SHP77 (cell line): ENCODE measurements around the gene HDAC9.
"Not testable (repeated sequence)": the region's sequence is repeated elsewhere in the genome, so short reads cannot be mapped to it uniquely, and the experiment has no call there.

Experiments used
- DNase-seq, 2 experiments: peaks; one replicate each; lab custom pipeline; 2025; lab: John Stamatoyannopoulos, UW

The HDAC9 gene

DNA sequence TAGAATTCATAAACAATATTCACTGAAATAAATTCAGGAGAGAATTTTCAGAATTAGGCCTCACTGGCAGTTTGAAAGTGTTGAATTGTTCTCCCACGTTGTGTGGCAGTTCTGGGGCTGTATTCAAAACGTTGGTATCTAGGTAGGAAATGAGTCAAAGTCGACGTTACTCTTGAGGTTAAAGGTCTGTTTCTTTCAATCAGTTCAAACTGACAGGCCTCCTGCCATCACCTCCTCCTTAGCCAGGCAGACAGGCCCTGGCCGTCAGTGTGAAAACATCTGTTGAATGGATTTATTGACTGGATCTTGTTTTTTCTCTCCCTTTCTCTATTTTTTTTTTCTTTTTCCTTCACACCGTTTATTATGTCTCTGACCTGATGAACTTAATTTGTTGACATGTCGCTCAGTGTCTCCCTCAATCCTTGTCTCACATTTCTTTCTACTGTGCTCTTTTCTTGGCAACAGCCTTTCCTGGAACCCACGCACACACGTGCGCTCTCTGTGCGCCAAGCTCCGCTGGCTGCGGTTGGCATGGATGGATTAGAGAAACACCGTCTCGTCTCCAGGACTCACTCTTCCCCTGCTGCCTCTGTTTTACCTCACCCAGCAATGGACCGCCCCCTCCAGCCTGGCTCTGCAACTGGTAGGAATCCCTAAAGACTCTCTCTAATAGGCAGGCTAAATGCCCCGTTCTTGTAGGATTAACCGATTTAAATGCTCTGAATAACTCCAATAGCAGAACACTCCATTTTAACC is 231.7 kb downstream of the HDAC9 start:
- DNase-seq: no peak

DNA sequence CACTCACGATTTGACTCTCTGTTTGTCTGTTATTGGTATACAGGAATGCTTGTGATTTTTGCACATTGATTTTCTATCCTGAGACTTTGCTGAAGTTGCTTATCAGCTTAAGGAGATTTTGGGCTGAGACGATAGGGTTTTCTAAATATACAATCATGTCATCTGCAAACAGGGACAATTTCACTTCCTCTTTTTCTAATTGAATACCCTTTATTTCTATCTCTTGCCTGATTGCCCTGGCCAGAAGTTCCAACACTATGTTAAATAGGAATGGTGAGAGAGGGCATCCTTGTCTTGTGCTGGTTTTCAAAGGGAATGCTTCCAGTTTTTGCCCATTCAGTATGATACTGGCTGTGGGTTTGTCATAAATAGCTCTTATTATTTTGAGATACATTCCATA is 240.5 kb downstream of the HDAC9 start:
- DNase-seq: not testable (repeated sequence)

DNA sequence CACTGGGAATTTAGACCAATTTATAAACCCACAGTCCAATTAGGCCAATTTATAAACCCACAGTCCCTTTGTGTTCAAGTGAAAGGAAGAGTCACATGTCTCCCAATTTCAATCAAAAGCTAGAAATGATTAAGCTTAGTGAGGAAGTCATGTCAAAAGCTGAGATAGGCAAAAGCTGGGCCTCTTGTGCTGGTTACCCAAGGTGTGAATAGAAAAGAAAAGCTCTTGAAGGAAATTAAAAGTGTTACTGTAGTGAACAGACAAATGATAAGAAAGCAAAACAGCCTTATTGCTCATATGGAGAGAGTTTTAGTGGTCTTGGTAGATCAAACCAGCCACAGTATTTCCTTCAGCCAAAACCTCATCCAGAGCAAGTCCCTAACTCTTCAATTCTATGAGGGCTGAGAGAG is 245.0 kb downstream of the HDAC9 start:
- DNase-seq: no peak

DNA sequence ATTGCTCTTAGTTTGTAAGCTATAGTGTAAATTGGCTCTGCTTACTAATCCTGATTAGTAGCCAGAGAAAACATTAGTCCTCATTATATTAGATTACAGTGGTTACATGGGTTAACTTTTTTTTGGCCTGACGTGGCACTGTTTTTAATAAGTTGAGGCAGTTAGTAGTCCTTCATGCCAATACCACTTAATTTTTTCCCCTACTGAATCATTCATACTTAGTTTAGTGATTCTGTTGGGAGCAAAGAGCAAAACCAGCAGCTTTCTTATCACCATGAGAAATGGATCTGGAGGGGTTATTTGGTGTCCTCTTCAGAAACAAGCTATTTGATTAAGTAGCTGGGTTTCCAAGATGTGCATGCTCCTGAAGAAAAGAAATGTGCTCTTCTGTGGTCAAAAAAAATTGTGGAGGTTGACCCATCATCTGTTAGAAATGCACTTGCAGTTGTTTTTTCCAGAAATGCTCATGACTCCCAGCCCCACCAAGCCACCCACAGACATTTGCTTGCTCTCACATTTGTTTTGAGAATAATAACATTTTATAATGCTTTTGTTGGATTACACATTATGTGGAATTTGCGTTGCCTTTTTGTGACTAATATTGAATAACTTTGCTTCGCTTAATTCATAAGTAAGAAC is 258.5 kb downstream of the HDAC9 start:
- DNase-seq: no peak

DNA sequence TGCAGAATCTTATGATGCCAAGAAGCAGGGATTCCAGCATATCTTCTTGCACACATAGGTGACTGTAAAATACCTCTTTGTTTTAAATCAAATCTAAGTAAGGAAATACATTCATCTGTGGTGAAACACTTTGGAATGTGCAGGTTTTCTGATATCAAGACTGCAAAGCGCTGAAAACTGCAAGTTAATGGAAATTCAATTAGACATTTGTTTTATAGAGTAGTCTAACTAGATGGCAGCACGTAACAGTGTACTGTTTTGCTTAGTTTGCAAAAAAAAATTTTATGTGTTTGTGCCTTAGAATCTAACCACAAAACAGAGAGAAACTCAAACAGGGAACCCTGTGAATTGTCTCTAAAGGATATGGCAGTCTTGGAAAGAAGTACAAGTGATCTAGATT is 259.2 kb downstream of the HDAC9 start:
- no peak for DNase-seq

DNA sequence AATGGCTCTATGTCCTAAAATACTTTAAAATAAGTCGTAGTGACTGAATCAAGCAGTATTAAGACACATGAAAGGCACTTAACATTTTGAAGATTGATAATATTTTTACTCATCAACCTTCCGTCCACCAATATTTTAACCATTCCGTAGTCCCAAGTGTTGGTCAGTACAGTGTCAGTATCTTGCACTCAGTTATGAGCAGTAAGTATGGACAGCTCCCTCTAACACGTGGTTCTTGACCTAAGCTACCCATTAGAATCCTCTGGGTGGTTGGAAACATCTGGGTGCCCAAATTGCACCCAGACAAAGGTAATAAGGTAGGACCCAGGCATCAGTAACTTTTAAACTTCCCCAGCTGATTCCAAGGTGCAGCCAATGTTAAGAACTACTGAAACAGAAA is 260.2 kb downstream of the HDAC9 start:
- DNase-seq: no peak

DNA sequence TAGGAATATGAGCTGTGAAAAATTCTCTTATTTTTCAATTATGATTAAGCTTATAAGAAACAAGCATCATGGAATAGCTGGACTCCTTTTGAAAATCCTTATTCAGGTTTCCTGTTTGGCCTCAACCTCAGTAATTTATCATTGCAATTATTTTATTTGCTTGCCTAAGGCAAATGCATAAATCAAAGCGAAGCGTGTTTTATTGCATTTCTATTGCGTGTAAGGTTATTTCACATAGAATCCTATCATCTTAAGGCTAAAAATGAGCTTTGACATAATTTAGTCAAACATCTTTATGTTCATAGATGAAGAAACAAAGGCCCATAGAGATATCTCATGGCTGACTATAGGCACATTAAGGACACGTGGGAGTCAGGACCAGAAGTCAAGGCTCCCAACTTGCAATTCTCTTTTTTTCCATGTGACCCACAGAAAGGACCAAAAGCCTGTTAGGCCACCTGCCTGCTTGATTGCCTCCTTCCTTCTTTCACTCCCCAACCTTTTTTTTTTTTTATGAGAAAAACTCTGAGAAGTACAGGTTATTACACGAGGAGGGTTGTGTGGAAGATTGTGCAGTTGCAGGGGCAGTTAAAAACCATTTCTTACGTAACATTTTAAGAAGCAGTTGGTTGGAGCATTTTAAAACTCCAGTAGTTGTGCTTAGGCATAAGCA is 261.0 kb downstream of the HDAC9 start:
- no peak for DNase-seq

DNA sequence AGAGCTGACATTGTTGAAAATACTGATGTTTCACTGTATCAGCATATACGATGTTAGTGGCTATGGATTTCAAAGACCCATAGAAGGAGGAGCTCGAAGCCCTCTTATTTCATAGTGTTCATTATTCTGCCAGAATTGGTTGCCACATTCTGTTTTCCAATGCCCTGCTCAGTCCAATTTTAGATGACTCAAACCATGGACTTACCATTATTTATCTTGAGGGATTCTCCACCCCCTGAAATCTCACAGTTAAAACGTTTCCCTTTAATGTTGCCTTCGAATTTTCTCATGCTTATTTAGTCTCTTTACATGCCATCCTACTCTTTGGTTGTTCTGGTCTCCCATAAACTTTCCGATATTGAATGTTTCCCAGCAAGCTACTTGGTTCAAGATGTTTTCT is 264.5 kb downstream of the HDAC9 start:
- no peak for DNase-seq

DNA sequence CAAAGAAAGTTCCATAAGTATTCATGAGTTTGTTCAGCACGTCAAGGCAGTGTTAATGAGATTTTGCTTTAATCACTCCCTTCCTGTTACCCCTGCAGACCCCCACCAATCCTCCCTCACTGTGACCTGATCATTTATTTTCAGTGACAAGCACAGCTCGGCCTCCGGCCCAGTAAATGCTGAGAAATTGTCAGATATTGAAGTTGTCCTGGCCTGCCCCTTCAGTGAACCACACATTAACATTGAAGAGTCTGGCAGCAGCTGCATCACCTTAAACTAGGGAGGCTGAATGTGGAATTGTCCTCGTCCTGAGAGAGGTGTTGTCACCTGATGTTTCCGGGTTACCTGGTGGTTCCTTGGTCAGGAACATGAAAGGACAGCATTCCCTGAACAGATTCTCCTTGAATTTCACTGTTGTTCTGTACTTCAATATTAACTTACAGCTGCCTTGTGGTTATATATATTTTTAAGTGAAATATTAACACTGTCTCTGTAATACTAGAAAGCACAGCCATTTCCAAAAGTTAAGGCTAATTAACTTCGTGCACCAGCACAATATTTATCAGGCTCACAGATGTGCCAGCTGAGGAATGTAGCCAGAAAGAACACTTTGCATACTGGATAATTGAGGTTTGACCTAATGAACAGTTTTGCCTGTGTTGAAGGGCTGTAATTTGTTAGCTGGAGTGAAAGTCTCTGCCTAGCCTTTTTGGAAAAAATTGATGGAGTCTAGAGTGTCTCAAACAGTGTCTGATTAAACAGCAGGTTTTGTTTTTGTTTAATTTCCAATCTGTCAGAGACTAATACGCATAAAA is 265.3 kb downstream of the HDAC9 start:
- DNase-seq: no peak

DNA sequence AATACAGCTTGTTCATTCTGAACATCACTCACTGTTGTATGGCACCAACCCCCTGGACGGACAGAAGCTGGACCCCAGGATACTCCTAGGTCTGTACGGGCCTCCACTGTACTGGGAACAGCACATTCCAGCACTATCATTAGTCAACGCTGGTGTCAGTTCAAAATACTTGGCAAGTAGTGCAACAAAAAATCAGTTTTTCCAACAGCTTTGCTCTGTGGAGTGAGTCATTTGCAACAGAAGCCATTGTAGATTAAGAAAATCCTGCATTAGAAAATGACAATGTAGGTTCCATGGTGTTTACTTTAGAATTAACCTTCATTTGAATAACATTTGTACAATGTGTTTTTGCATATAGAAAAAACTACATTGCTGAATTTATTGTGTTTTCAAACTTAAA is 266.6 kb downstream of the HDAC9 start:
- DNase-seq: no peak

DNA sequence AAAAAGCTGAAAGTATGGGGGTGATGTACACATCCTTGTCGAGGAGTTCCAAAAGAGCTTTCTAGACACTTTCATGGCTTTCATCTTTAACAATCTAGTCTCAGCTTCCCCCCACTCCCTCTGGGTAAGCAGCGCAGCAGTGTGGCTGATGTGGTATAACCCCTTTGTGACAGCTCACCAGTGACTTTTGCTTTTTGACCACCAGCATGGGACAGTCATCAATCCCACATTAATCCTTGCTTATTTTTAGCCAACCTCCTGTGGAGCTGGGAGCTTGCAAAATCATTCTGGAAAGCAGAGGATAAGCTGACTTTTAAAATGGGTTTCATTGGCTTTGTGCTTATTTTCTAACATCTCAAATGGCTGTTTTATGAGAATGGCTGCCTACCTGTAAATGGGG is 272.7 kb downstream of the HDAC9 start:
- DNase-seq: no peak

DNA sequence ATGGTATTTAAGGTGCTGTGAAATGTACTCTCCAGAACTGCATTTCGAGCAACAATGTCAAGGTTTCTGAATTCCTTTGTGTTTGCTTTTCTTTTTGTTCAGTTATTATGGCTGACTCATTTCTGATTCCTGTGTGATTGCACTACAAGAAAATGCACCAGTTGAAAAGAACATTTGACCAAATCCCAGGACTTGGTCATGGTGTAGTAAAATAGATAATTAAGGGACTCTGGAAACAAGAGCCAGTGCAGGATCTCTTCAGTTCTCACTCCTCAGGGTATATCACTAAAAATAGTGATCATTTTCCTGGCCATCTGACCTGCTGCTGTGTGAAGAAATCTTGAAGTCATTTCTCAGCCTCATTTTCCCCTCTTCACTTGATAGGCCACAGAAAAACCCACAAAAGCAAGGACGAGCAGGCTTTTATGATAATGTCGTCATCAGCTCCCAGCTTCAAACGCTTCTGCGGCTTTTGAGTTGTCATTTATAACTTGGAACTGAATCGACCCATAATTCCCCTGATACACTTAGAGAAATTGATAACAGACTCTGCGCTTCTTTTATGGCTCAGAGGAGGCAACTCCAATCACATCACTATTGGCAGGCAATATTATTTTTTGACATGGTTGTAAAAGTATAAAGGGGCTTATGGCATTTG is 274.7 kb downstream of the HDAC9 start:
- DNase-seq: no peak

DNA sequence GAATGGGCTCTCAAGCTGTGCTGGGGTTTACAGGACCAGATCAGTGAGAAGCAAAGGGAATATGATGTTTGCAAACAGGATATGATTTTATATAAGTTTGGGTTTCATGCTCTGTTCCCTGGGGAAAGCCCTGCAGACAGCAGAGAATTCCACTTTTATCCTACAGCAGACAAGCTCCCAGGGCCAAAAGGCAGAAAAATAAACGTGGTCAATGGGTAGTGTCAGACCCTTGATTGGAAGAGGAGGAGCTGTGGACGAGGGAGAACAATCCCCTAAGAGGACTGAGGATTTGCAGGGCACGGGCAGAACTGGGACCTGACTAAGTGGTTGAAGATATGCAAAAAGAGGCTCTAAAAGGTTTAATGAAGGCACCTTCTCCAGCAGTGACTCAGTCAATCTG is 275.3 kb downstream of the HDAC9 start:
- no peak for DNase-seq

DNA sequence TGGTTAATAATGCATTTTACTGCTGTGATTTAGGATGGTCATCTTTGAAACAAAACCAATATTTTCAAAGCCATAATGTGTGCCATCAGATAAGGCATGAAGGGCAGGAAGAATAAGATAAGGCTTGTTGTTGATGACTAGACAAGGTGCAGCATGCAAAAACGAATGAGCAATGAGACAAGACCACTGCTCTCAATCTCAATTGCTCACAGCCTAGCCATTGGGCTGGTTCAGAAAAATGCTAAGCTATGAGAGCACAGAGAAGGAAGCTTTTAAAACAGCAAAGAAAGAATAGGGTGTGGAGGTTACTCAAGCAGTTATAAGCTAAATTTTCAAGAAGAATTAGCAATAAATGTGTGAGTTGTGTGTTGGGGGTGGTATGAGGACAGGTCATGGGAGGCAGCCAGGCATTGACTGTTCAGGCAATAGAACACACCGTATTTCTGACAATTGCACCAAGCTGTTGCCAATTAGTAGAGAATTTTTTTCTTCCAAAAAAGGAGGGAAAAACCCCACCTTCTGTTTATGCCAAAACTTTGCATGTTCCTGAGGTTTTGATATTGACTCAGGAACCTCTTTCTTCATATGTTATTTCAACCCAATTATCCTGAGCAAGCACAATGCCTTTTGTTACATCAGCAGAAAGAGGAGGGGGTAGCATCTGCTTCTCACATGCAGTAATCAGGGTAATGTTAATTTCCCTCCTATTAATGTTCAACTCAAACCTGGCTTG is 276.5 kb downstream of the HDAC9 start:
- no peak for DNase-seq

DNA sequence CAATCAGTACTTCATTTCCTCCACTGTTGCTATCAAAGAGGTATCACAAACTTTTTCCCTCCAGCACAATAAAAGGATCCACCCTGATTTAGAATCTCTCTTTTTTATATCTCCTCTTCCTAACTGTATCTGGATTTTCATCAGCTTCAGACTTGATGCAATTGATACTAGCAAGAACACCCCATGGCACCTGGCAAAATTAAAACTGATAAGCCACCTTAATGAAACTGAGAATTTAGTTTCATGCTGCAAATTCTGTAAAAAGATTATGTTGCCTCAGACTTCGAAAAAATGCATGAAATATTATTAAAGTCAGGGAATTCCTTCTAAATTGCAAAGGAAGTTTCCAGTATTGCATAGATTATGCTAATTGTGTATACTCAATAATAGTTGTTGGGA is 277.0 kb downstream of the HDAC9 start:
- DNase-seq: no peak

DNA sequence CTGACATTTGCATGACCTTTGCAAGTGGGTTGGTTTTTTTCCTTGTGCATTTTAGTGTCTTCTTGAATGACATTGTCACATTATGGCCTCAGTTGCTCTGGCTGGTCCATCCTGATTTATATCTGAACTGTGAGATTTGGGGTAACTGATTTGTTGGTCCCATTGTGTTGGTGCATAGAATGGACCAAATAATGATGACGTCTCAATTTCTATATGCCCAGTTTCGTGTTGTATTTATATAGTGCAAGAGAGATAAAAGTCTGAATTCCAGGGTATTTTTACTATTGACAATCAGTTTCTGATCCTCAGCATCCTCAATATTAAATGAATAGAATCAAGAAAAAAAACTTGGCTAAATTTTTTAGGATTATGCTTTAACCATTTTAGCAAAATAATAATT is 281.8 kb downstream of the HDAC9 start:
- no peak for DNase-seq

DNA sequence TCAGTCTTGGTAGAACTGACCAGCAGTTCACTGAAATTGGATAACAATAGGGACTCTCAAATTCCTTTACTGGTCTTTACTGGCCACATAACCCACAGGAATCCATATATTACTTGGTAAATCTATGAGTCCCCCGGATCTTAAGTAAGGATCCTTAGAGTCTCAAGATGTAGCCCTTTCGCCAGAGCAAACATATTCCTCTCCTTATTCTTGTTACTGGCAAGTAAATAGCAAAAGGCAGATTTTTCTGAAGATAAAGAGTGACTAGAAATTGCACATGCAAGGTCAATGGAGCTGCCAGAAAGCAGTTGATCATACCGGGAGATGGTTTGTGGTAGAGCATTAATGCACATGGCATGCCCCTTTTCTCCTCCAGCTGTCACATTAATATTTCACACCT is 283.0 kb downstream of the HDAC9 start:
- no peak for DNase-seq

DNA sequence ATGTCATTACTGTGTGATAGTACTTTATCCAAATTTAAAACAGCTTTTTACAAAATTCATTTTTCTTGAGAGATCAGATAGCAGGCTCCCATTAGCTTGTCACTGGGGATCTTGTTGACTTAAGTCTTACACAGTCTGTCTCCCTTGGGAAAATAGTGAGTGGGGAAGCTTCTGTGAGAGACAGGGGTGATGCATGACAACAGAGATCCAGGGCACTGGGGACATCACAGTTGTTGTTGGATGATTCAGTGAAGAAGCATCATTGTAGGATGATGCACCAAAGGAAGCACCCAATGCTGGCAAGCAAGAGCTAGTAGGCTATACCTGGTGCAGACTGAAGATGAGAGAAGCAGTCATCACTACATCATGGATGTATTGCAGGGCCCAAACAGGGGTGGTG is 284.7 kb downstream of the HDAC9 start:
- no peak for DNase-seq

DNA sequence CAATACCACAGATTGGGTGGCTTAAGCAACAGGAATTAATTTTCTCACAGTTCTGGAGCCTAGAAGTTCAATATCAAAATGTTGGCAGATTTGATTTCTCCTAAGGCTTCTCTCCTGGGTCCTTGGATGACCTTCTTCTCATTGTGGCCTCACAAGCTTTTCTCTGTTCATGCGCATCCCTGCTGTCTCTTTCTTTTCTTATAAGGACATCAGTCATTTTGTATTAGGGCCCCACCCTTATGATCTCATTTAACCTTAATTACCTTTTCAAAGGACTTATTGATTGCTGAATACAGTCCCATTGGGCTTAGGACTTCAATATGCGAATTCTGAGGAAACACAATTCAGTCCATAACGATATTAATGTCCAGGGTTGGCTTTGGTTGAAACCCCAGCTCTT is 285.4 kb downstream of the HDAC9 start:
- no peak for DNase-seq

DNA sequence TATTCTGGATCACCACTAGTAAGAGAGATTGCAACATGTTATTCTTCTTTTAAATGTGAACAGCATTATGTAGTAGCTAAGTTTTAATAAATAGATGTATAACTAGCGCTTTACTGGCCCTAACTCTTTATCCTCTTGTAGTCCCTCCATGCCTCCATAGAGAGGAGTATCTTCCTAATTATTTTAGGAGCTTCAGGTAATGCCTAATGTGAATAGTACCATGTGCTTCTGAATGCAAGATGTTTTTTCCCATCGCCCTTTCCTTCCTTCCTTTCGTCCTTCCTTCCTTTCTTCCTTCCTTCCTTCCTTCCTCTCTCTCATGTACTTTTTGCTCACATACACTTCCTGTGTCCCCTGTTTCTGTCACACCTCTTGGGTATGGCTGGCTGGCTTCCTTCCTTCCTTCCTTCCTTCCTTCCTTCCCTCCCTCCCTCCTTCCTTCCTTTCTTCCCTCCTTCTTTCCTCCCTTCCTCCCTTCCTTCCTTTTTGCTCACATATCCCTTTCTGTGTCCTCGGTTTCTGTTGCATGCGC is 290.7 kb downstream of the HDAC9 start:
- DNase-seq: no peak

DNA sequence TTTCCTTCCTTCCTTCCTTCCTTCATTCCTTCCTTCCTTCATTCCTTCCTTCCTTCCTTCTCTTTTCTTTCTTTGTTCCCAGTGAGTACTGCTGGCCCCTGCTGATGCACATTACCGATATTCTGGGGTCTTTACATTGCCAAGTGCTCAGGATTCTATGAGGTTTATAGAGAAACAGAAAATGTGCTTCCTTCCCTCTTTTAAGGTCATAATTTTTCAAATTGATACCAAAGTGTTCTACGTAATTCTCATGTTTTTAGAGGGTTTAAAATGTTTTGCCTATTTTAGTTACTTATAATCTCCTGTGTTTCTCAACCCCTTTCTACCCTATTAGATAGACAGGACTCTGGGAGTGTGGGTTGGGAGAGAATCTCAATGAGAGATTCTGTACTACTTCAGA is 291.2 kb downstream of the HDAC9 start:
- DNase-seq: no peak
